ENCODE measurements around the gene HLA-E. TPM values are rescaled to one million over a fixed set of nuclear protein-coding genes. Genes with fewer than 3 reads are reported as not detected.

Gene HLA-E
- total and polyA plus RNA-seq, 2 donors (not counting 3 experiments of a cell fraction or from before 2014, with no cell fraction given) = 271 to 298 TPM

- Histone ChIP-seq H3K4me1 (ENCODE audit: control insufficient read depth, extremely low read depth, insufficient read depth, low read length) (peaks cover 29% of the 10 kb centered on the region), H3K27ac (ENCODE audit: insufficient read depth, low read depth, low read length) (peak overlapping the region; percentile 81), H3K36me3 (ENCODE audit: control insufficient read depth in 2 of 2, extremely low read depth in 1 of 2, insufficient read depth in 2 of 2, low read length in 2 of 2) (peaks cover 0 to 5% of the 10 kb centered on the region in 2 experiments), H3K4me3 (replicated peaks in 1 of 3; ENCODE audit: insufficient read depth in 1 of 3, low read depth in 1 of 3, low read length in 3 of 3) (peak overlapping the region in 1 of 3 experiments; percentile 47), H3K9me3 (replicated peaks; ENCODE audit: control insufficient read depth, insufficient read depth, low read length) (no peaks in the 10 kb centered on the region), H3K9ac (replicated peaks; ENCODE audit: extremely low read depth, insufficient read depth, low read length) (peak overlapping the region; percentile 34), H2AFZ (ENCODE audit: low read depth, low read length) (peak overlapping the region; percentile 78), H3K79me2 (ENCODE audit: control insufficient read depth, insufficient read depth, low read length) (no peaks in the 10 kb centered on the region), H3K9me1 (replicated peaks; ENCODE audit: control insufficient read depth, extremely low read depth, insufficient read depth, low read length) (no peaks in the 10 kb centered on the region), H4K20me1 (replicated peaks; ENCODE audit: control insufficient read depth, extremely low read depth, insufficient read depth, low read length) (no peaks in the 10 kb centered on the region), H3K4me2 (ENCODE audit: insufficient read depth, low read length) (peak overlapping the region; percentile 92), H3K27me3 (ENCODE audit: control insufficient read depth in 2 of 2, insufficient read depth in 2 of 2, low read length in 2 of 2) (no peaks in the 10 kb centered on the region)
- ChIA-PET CTCF (interaction anchor here (1.0 to 13.7 kb wide), 22 partner anchors 9 to 189 kb away, joined by 3 to 522 read pairs (median 12); partner anchors contain the start of genes ABCF1, DHX16, GNL1 and PRR3), POLR2A (interaction anchor here (0.6 to 2.5 kb wide), 3 partner anchors 10 to 52 kb away, joined by 3 to 9 read pairs (median 5); no protein-coding TSS in a partner anchor)
- no peak for TF ChIP-seq CTCF (IDR thresholded peaks at IDR 0.05; ENCODE audit: extremely low read depth in 1 of 2, insufficient read depth in 1 of 2, low read depth in 1 of 2, low read length in 2 of 2)
- no peak for TF ChIP-seq GATA2 (IDR thresholded peaks at IDR 0.05; ENCODE audit: insufficient read depth, insufficient read length, low read depth, low read length)
- no peak for TF ChIP-seq MAX (IDR thresholded peaks at IDR 0.05; ENCODE audit: insufficient read depth, insufficient read length)
- no peak for TF ChIP-seq JUN (IDR thresholded peaks at IDR 0.05; ENCODE audit: borderline replicate concordance, insufficient read depth, insufficient read length, low read depth)
- TF ChIP-seq POLR2A (IDR thresholded peaks at IDR 0.05; ENCODE audit: low read depth, low read length) = no peak
- no peak for TF ChIP-seq MYC (IDR thresholded peaks at IDR 0.05; ENCODE audit: low read depth, low read length)
- TF ChIP-seq POLR2AphosphoS5 (IDR thresholded peaks at IDR 0.05; ENCODE audit: insufficient read depth, low read depth, low read length) = no peak
- no peak for TF ChIP-seq FOS (IDR thresholded peaks at IDR 0.05; ENCODE audit: borderline replicate concordance, insufficient read depth, low read length)
- TF ChIP-seq EZH2 (IDR thresholded peaks at IDR 0.05; ENCODE audit: borderline replicate concordance, low read depth, low read length, severe bottlenecking) = no peak
- DNase-seq (ENCODE audit: low read depth, low spot score) = peak; percentile 36
- intact Hi-C loops (cut with micrococcal nuclease) = loop anchor here (5.0 kb wide), 3 partner anchors 130 to 545 kb away; partner anchors contain the start of gene DHX16
- no peak for FAIRE-seq
- dilution Hi-C loops (cut with MboI; ENCODE audit: extremely low pct_ligation_motif_present, low sequenced_read_pairs) = no loop called here
- no TSS peak for BruUV-seq (replicated peaks)
Measured at GRCh38 chr6:30542404-30542725, 53.1 kb downstream of the HLA-E start.
